K562 (cell line): ENCODE measurements around the gene RGS14. TPM values are rescaled to one million over a fixed set of nuclear protein-coding genes. Genes with fewer than 3 reads are reported as not detected.
A peak's percentile ranks its signal among the peaks of the same experiment; 100 is the strongest.

Source experiments
- CBFB ChIP-seq: sonication (generic); formaldehyde crosslinking; IDR thresholded peaks from 2 replicates; pipeline ENCODE4 v1.4.0; 2020; ENCODE audit warnings: mild to moderate bottlenecking, missing genetic modification reagents
- CTBP1 ChIP-seq: fragments of 450-650 bp; IDR thresholded peaks from 2 replicates; pipeline ENCODE4 v1.6.1; 2016; ENCODE audit warnings: borderline replicate concordance
- DEAF1 ChIP-seq: fragments of 450-650 bp; formaldehyde crosslinking; IDR thresholded peaks from 2 replicates; pipeline ENCODE4 v1.4.0; 2020; ENCODE audit warnings: mild to moderate bottlenecking, moderate library complexity
- EWSR1 ChIP-seq: fragments of 450-650 bp; IDR thresholded peaks from 2 replicates; pipeline ENCODE4 v1.6.1; 2018; ENCODE audit warnings: borderline replicate concordance, mild to moderate bottlenecking, low read depth, moderate library complexity; ENCODE audit not compliant: partially characterized antibody
- FOXK1 ChIP-seq: sonication (generic); formaldehyde crosslinking; IDR thresholded peaks from 2 replicates; pipeline ENCODE4 v1.8.0; 2022; ENCODE audit warnings: missing genetic modification reagents, mild to moderate bottlenecking, borderline replicate concordance
- HDGF ChIP-seq: fragments of 450-650 bp; IDR thresholded peaks from 2 replicates; pipeline ENCODE4 v1.6.1; 2016
- KLF13 ChIP-seq: fragments of 450-650 bp; IDR thresholded peaks from 2 replicates; pipeline ENCODE4 v1.6.1; 2016; ENCODE audit warnings: missing genetic modification characterization, low read depth, mild to moderate bottlenecking, missing compliant biosample characterization, moderate library complexity, borderline replicate concordance
- PHB ChIP-seq: fragments of 250-450 bp; sonication (Bioruptor Pico); IDR thresholded peaks from 2 replicates; pipeline ENCODE4 v1.5.0; 2021
- YY1 ChIP-seq, 3 experiments: IDR thresholded peaks; 2 replicates each; pipeline ENCODE4 v1.6.1; 2011; ENCODE audit warnings: low read length in 2 of 3, mild to moderate bottlenecking in 2 of 3, moderate library complexity in 2 of 3, borderline replicate concordance in 1 of 3, control low read depth in 1 of 3, low read depth in 1 of 3; ENCODE audit not compliant: insufficient read depth in 3 of 3, insufficient replicate concordance in 2 of 3, control insufficient read depth in 1 of 3, insufficient read length in 1 of 3; ENCODE audit errors: extremely low read depth in 1 of 3
- ZFX ChIP-seq: sonication (generic); formaldehyde crosslinking; IDR thresholded peaks from 2 replicates; pipeline ENCODE4 v1.8.0; 2022; ENCODE audit warnings: mild to moderate bottlenecking, missing genetic modification reagents, moderate library complexity
- ZNF347 ChIP-seq: fragments of 450-650 bp; formaldehyde crosslinking; IDR thresholded peaks from 2 replicates; pipeline ENCODE4 v1.4.0; 2020; ENCODE audit warnings: low read depth, mild to moderate bottlenecking, moderate library complexity
- ZNF583 ChIP-seq: fragments of 250-450 bp; sonication (Bioruptor Pico); IDR thresholded peaks from 2 replicates; pipeline ENCODE4 v1.4.0; 2020
- polyA plus RNA-seq, 8 experiments: library from polyadenylated mRNA; depleted of rRNA in 4 of 8; stranded (reverse) in 5 of 8; unstranded in 3 of 8; fragments of >200 nt; fragmentation: Nextera tagmentation in 2 of 8; fragmentation: Illumina TruSeq in 1 of 8; extraction: Ambion mirVana in 2 of 8; extraction: Trizol in 1 of 8; gene quantifications; 2 replicates each; pipeline versions ENCODE4 v1.2.1 to v1.2.3, GENCODE V29; 2011 to 2014; ENCODE audit warnings: inconsistent platforms in 1 of 8, missing spikeins in 1 of 8
- total RNA-seq, 7 experiments: library from RNA; depleted of rRNA in 6 of 7; stranded (reverse); fragments of >200 nt in 6 of 7; fragmentation: Illumina TruSeq in 2 of 7; extraction: Trizol in 2 of 7; gene quantifications; 2 replicates each; pipeline versions ENCODE4 v1.2.1 to v1.2.3, GENCODE V29; 2011 to 2021; ENCODE audit warnings: low replicate concordance in 1 of 7
- TF ChIP-seq, protein P1 (sequence below): fragments of 450-650 bp; IDR thresholded peaks from 2 replicates; pipeline ENCODE4 v1.6.1; 2017; ENCODE audit warnings: antibody characterized with exemption, mild to moderate bottlenecking
- TF ChIP-seq, protein P2 (sequence below): sonication (generic); formaldehyde crosslinking; IDR thresholded peaks from 2 replicates; pipeline ENCODE4 v1.5.0; 2020; ENCODE audit warnings: missing genetic modification reagents
- TF ChIP-seq, protein P3 (sequence below): sonication (generic); formaldehyde crosslinking; IDR thresholded peaks from 2 replicates; pipeline ENCODE4 v1.8.0; 2022; ENCODE audit warnings: mild to moderate bottlenecking, low read depth, missing genetic modification reagents

Gene RGS14
- total and polyA plus RNA-seq, 9 of the 15 experiments (the other 6 are each of a cell fraction or from before 2014, with no cell fraction given): 0.28 to 75.9 (median 34.5) TPM

DNA sequence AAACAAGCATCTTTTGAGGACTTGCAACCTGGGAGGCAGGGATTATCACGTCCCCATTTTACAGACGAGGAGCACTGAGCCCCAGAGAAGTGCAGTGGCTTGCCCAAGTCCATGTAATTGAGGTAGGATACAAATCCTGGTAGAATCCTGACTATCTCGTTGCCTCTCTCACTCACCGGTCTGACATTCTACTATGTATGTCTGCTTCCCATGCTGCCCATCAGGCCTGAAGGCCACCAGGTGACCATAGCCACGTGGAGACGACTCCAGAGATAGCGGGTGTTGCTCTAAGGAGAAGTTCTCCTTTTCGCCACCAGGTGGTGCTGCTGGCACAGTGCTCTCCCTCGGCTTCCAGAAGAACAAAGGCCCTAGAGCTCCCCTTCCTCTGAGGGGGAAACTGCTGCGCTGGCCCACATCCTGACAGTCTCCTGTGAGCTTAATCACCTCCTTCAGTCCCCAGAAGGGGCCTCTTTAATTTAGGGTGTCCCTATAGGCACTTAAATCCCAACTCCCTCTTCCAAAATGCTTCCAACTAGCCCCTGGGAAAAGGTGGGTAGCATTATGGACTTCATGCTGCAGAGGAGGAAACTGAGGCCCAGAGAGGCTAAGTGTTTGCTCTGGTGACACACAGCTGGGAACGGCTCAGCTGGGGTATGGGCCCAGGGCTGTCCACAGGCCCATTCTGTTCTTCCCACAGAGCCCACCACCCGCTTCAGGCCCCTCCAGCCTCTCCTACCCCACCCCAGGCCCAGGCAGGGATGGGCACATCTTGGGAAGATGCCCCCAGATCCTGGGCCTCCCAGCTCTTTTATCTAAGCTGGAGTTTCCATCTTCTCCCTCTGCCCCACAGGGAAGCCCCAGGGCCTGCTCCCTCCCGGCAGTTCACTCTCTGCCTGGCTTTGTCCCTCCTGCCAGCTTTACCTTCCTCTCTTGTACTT, 32.9 kb downstream of the RGS14 start (continued):
- TF ChIP-seq, protein P1, sequence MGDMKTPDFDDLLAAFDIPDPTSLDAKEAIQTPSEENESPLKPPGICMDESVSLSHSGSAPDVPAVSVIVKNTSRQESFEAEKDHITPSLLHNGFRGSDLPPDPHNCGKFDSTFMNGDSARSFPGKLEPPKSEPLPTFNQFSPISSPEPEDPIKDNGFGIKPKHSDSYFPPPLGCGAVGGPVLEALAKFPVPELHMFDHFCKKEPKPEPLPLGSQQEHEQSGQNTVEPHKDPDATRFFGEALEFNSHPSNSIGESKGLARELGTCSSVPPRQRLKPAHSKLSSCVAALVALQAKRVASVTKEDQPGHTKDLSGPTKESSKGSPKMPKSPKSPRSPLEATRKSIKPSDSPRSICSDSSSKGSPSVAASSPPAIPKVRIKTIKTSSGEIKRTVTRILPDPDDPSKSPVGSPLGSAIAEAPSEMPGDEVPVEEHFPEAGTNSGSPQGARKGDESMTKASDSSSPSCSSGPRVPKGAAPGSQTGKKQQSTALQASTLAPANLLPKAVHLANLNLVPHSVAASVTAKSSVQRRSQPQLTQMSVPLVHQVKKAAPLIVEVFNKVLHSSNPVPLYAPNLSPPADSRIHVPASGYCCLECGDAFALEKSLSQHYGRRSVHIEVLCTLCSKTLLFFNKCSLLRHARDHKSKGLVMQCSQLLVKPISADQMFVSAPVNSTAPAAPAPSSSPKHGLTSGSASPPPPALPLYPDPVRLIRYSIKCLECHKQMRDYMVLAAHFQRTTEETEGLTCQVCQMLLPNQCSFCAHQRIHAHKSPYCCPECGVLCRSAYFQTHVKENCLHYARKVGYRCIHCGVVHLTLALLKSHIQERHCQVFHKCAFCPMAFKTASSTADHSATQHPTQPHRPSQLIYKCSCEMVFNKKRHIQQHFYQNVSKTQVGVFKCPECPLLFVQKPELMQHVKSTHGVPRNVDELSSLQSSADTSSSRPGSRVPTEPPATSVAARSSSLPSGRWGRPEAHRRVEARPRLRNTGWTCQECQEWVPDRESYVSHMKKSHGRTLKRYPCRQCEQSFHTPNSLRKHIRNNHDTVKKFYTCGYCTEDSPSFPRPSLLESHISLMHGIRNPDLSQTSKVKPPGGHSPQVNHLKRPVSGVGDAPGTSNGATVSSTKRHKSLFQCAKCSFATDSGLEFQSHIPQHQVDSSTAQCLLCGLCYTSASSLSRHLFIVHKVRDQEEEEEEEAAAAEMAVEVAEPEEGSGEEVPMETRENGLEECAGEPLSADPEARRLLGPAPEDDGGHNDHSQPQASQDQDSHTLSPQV: peak; percentile 58; the same call in 1 of the 2 replicates
- TF ChIP-seq, protein P2, sequence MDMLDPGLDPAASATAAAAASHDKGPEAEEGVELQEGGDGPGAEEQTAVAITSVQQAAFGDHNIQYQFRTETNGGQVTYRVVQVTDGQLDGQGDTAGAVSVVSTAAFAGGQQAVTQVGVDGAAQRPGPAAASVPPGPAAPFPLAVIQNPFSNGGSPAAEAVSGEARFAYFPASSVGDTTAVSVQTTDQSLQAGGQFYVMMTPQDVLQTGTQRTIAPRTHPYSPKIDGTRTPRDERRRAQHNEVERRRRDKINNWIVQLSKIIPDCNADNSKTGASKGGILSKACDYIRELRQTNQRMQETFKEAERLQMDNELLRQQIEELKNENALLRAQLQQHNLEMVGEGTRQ (CRISPR knock-in tag): peak; percentile 80
- TF ChIP-seq FOXK1 (CRISPR knock-in tag): peak; percentile 75; the same call in 1 of the 2 replicates
- no peak for TF ChIP-seq ZNF583
- peak in 1 of 3 experiments; percentile 42 for TF ChIP-seq YY1 (IDR thresholded peaks at IDR 0.05; ENCODE audit: borderline replicate concordance in 1 of 3, control insufficient read depth in 1 of 3, extremely low read depth in 1 of 3, insufficient read depth in 3 of 3, insufficient read length in 1 of 3, insufficient replicate concordance in 2 of 3, low read depth in 1 of 3, low read length in 2 of 3)
- no peak for TF ChIP-seq PHB (CRISPR knock-in tag)
- TF ChIP-seq HDGF: peak; percentile 75; the same call in 1 of the 2 replicates
- no peak for TF ChIP-seq KLF13 (tag)
- no peak for TF ChIP-seq EWSR1
- TF ChIP-seq DEAF1 (CRISPR knock-in tag): peak; percentile 72
- no peak for TF ChIP-seq CBFB (CRISPR knock-in tag)
- TF ChIP-seq ZNF347 (CRISPR knock-in tag): no peak
- TF ChIP-seq CTBP1: peak; percentile 61; the same call in 1 of the 2 replicates
- TF ChIP-seq, protein P3, sequence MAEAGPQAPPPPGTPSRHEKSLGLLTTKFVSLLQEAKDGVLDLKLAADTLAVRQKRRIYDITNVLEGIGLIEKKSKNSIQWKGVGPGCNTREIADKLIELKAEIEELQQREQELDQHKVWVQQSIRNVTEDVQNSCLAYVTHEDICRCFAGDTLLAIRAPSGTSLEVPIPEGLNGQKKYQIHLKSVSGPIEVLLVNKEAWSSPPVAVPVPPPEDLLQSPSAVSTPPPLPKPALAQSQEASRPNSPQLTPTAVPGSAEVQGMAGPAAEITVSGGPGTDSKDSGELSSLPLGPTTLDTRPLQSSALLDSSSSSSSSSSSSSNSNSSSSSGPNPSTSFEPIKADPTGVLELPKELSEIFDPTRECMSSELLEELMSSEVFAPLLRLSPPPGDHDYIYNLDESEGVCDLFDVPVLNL: 0 out of 2 replicates have a peak, but pooled peaks have one; percentile 35
- TF ChIP-seq ZFX (CRISPR knock-in tag): peak; percentile 61
